GM21381 (cell line): Measurements from ENCODE around the gene PUM1.

Source experiments
- ATAC-seq: cut with Tn5 transposase; IDR thresholded peaks from one replicate; pipeline ENCODE4 v1.9.1; 2021; ENCODE audit warnings: mild to moderate bottlenecking, moderate library complexity; ENCODE audit not compliant: unreplicated experiment

Gene PUM1

DNA sequence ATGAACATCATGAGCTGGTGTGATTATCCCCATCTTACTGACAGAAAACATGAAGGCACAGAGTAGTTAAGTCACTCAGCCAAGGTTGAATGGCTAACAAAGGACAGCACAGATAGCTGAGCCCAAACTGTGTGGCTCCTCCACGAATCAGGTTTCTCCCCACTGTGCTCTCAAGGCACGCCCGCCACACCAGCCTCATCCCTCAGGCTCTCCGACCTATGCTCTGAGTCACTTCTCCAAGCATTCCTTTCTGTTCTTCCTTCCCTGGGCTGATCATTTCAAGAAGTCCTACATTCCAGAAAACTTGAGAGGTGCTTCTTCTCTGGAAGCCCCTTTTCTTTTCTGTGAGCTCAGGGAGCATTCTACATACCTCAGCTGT lies 131.7 kb downstream of the PUM1 start:
- no peak for ATAC-seq

DNA sequence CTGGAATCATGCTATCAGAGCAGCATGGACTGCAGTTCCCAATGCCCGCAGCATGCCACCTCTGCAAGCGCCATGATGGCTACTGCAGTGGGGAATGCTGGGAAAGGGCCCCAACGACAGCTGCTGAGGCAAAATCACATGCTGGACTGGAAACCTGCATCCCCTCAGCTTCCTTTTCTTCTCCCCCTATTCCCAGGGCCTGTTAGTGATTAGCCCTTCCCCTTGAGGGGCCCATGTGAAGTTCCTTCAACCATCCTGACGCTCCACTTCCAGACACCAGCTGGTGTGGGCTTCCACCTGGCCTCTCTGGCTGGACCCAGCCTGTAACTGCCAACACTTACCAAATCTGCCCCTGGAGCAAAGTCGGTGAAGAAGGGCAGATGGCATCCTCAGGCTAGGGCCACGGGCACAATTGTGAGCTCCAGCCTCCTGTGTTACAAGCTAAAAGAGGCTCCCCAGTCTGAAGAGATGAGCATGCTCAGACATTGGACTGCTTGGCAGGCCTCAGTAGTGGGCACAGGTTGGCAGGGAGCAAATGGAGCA lies 134.8 kb downstream of the PUM1 start:
- ATAC-seq: no peak

DNA sequence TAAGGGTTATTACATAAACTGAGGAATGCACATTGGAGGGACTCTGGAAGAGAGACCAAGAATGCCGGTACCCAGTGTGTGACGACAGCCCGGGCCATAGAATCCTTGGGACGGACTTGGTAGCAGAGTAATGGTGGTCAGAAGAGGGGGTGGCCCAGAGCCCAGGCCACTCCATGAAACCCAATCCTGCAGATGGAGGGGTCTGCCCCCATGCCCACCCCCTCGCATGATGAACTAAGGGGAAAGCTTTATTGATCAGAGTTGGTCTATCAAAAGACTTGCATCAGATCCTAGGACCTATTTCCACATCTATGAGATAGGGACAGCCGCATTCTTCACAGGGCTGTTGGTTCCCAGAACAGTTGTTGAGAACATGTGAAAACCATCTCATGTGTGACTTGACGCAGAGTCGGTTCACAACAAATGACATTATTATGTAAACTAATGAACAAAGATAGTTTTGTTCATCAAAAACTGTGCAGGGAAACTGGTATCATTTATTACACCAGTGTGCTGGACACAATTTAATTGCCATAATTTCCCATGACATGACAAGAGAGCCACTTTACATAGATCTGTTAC lies 135.5 kb downstream of the PUM1 start:
- ATAC-seq: no peak

DNA sequence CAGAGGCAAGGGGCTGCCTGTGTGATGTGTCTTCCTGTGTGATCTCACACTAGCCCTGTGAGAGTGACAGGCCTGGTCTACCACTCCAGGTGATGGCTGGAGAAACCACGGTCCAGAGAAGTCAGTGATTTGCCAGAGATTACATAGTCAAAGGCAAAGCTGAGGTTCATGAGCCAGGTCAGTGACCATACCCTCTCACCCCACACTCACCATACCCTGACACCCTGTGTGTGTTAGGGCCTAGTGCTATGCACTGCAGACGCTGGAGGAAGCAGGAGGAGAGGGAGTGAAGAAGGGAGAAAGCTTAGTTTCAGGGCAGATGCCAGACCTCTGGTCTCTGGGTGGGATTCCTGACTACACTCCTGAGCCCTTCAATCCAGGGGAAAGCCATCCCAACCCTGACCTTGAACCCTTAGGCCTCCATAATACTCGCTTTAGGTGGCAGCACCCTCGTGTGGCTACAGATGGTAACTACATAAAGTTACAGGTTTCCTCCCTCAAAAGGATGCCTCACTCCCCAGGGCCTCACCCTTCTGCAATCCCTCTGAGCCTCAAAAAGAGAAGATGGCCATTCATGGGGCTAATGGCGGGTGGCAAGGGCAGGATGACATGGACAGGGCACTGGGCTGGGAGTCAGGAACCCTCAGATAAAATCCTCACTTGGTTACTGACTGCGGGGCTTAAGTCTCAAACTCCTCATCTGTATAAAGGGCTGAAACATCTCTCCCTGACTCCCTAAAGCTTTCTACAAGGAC lies 136.2 kb downstream of the PUM1 start:
- no peak for ATAC-seq

DNA sequence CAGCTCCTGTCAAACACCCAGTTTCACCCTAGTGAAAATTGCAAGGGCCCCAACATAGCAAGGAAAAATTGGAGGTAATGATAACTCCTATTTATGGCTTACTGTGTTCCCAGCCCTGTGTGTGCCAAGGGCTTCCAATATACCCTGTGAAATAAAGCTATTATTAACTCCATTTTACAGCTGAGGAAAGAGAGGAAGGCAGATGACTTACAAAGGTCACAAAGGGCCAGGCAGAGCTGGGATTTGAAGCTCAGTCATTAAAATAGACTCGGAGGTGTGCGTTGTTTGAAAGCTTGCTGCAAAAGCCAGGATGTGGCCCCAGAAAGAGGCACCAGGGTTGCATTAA lies 136.8 kb downstream of the PUM1 start:
- no peak for ATAC-seq

DNA sequence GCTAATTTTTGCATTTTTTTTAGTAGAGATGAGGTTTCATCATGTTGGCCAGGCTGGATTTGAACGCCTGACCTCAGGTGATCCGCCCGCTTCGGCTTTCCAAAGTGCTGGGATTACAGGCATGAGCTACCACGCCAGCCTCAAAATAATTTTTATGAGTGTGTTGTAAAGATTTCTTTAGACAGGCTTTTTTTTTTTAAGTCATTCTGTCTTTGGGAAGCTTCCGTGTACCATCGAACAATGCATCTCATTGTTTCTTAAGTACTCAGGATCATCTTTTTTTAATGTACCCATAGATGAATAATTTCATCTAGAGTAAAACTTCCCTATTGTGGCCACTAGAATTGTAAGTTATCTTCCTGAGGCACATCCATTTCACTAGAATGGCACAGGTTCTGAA lies 137.3 kb downstream of the PUM1 start:
- no peak for ATAC-seq

DNA sequence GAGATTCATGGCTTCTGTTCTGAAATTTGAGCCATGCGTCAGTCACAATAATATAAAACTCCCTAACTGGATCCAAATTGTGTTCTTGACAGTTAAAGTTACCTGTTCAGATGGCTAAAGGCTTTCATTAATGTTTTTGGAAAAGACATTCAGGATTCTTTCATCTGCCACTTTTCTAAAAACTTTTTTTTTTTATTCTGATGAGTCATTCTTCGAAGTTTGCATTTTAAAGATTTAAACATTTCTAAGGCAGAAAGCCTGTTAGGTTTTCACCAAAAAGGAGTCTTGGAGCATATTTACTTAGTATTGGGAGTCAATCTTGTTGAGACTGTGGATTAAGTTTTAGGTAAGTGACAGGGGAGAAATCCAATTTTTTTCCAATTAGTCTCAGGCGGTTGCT lies 138.1 kb downstream of the PUM1 start:
- ATAC-seq: no peak

DNA sequence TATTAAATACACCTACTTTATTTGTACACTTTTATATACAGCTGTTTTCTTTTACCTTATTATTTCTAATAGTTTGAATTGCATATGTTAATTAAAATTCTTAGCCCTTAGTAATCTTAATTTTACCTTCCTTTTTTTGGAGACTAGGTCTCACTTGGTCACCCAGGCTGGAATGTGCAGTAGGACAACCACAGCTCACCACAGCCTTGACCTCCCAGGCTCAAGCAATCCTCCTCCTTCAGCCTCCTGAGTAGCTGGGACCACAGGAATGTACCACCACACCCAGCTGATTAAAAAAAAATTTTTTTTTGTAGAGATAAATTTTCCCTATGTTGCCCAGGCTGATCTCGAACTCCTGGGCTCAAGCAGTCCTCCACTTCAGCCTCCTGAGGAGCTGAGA lies 141.9 kb downstream of the PUM1 start:
- ATAC-seq: no peak

DNA sequence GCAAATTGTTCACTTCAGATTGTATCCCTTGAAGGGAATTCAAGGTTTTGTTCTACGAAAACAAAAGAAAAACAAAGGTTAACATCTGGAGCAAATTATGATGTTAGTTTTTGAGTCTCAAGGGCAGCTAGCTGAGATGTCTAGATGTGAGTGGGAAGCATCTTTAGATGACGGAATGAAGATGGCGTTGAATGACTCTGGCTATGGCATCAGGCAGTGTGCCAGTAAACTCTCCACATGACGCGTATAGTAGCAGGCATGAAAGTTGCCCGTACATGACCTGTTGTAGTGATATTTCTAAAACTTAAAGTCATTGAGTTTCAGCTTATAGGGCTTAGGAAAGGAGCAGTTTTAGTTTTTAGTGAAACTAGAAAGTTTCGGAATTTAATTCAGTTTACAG lies 144.7 kb downstream of the PUM1 start:
- no peak for ATAC-seq

DNA sequence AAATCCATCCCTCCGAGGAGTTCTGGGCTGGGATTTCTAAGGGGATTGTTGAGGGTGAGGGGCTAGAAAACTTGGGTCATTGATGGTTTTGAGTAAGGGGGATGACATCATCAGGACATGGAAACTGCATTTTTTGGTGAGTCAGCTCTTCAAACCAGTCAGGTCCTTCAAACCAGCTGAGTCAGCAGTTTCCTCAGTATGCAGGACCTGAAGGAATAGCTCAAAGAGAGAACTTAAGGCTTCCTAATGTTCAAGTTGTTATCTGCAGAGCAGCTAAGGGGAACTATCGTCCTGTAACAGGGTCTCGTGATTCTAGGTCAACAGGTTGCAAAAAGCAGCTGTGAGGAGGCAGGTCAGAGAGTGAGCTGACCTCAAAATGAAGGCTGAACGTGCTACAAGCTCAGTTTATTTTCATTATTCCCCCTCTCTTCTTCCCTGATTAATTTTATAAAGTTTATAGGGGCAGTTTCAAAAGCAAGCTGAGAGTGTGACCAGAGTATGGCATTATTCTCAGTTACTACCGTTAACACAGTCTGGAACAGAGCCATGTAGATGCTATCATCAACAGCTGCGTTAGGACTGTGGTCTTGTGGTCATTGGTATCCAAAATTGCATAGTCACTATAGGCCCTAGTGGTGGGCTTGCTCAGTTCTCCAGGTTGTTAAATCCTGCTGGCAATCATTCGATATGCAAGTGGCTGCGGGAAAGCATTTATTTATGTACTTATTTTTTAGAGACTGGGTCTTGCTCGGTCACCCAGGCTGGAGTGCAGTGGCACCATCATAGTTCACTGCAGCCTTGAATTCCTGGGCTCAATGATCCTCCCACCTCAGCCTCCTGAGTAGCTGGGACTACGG lies 146.3 kb downstream of the PUM1 start:
- no peak for ATAC-seq

DNA sequence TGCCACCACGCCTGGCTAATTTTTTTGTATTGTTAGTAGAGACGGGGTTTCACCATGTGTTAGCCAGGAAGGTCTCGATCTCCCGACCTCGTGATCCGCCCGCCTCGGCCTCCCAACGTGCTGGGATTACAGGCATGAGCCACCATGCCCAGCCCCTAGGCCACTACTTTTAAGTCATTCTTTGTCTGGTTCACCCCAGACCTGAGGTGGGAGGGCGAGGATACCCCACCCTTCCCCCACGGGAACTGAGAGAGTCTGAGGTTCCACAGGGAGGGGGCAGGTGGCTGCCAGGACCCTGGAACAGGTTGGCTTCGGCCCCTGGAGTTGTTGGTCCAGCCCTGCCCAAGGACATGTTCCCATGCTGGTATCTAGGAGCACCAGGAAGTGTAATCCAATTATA lies 149.2 kb downstream of the PUM1 start:
- ATAC-seq: no peak

DNA sequence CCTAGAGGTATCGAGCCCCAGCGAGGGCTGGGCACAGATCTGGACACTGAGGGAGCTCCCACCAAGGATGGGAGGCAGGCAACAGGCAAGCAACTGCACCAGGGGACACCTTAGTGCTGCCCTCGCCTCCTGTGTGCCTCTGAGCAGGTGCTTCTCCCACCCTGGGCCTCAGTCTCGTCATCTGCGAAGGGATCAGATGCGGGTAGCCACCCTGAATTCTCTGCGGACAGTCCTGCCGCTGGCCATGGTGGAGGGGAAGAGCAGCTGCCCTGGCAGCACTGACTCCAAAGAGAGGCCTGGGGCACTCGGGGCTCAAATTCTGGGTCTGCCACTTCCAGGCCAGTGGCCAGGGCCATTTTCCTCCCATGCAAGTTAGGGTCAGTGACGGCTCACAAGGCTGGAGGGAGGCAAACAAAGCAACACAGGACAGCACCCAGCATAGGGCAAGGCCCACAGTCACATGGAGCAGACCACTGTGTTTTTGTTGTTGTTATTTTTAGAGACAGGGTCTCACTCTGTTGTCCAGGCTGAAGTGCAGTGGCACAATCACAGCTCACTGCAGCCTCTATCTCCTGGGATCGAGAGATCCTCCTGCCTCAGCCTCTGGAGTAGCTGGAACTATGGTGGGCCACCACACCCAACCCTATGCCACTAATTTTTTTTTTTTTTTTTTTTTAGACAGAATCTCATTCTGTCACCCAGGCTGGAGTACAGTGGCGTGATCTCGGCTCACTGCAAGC lies 149.9 kb downstream of the PUM1 start:
- no peak for ATAC-seq

DNA sequence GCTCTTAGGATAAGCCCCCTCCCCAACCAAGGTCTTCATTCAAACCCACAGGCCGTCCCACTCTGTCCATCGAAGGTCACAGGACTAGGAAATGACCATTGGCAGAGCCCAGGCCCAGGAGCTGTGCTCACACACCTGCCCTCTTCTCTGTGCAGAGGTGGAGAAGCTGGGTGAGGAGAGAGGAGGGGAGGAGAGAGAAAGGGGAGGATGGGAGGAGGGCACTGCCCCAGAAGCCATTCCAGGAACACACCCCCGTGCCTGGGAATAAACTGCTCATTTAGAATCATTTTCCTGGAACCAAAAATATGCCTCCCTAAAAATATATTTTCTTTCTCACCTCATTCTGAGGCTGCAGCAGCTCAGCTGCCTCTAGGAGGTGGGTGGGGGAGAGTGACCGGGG lies 150.6 kb downstream of the PUM1 start:
- ATAC-seq: no peak

DNA sequence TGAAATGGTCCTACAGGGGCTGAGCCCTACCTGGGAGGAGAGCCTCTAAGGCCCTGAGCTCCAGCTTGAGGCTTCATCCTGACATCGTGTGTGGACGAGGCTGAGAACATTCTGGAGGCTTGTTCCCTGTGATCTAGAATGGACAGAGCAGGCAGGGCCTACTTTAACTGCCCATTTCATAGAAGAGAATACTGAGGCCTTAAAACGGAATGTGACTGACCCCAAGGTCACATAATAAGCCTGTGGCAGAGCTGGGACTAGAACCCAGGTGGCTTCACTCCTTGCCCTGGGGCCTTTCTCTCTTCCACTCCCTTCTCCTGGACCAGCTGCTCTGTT lies 151.0 kb downstream of the PUM1 start:
- ATAC-seq: no peak

DNA sequence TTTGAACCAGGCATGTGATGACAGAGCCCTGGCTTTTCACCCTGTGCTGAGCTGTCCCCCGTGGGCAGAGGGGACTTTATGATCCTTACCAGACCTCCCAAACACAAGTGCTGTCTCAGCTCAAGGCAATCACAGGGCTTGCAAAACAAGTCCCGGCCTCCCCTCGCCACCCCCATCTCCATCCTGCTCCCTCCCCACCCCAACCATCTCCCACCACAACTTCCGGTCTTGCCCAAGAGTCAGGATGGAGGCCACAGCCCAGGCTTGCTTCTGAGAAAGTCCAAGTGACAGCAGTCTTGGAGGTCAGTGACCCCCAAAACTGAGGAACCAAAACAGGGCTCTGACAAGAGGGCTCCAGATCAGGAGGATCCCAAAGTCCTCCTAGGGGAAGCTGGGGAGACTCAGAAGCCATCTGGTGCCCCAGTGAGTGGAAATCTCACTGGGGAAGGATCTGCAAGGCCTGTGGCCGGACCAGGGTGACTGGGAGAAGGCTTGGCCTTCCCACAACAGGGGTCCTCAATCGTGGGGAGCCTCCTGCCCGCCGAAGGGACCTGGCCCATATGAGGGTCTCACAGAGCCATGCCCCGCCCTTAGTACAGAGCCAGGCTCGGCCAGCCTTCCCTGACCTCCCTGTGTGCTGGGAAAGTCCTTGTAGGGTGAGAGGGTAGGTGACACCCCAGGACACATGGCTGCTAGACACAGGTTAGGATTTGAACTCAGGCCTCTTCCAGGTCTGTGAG lies 152.4 kb downstream of the PUM1 start:
- ATAC-seq: no peak

DNA sequence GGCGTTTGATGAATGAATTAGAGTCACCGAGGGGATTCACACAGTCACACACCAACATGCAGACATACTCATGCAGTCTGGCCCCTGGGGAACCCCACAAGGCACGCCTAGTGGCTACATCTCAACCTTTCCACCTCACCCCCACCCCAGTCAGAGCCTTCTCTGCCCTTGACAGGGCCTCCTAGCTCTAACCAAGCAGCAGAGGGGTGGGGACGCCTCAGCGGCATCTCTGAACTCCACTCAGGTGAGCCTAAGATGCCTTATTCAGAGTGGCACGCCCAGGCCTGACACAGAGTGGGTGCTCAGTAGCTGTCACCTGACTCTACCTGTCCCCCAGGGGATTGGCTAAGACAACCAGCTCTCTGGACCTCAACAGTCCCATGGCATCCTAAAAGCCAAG lies 153.3 kb downstream of the PUM1 start:
- no peak for ATAC-seq

DNA sequence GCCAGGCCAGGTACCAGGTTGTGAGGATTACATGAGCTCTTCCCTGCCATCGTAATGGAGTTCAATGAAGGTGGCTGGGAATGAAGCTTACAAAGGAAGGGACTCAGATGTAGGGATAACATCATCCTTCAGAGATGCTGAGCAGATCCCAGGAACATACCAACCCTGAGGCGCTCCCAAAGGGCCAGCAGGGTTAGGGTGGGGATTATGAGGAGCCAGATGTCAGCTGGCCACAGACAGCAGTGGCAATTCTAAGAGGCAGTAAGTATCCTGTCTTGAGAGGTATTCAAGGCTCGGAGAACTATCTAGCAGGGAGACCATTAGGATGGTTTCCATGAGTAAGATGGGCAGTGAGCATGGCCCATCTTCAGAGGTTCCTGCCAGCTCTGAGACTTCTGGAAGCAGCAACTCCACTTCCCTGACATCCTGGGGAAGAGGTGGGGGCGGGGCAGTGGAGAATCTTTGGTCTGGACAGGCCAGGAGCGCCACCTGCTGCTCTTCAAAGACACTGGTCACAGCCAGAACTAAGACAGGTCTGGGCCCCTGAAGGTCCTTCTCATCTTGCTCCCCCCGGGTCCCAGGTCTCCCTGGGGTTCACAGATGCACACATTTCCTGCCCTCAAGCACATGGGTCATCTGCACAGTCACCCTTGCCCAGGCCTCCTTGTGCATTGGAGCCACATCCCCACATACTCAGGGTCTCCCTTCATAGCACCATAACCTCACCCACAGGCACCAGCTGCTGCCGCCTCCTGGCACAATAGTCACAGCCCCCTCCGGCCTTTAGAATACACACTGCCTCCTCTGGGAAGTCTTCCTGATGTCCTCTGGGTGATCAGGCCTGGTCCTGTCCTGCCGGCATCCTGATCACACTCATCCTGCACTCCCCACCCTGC lies 154.2 kb downstream of the PUM1 start:
- no peak for ATAC-seq

DNA sequence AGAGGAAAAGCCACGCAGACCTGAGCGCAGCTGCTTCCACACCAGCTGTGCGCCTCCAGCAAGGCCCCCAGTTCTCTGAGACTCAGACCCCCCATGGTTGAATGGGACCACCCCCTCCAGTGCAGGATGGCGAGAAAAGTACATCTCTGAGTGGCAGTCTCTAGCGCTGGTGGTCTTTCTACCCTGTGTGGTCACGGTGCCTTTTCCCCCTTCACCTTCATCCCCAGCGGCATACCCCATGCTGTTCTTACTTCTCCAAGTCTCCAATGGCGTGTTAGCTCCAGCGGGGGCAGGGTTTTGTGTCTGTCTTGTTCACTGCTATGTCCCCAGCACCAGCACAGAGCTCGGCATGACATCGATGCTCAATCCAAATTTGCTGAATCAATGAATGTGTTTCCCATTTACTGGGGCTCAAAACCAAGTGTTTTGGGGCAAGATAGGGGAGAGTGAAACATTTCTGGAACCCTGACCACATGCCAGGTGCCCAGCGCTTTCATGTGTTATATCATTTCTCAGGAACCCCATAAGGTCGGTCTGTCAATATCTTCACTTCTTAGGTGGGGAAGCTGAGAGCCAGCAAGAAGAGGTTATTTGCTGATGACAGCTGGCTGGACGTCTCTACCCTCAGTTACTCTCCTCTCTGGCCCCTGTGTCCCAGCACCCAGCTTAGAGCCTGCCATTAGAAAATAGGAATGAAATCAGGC lies 156.0 kb downstream of the PUM1 start:
- ATAC-seq: no peak
